GM18870 (cell line): Measurements from ENCODE around the gene CALR3.
"Not testable (repeated sequence)": the region's sequence is repeated elsewhere in the genome, so short reads cannot be mapped to it uniquely, and the experiment has no call there.

Source experiments
- ATAC-seq: cut with Tn5 transposase; IDR thresholded peaks from one replicate; pipeline ENCODE4 v1.9.1; 2021; ENCODE audit warnings: moderate library complexity; ENCODE audit not compliant: unreplicated experiment

Gene CALR3

DNA sequence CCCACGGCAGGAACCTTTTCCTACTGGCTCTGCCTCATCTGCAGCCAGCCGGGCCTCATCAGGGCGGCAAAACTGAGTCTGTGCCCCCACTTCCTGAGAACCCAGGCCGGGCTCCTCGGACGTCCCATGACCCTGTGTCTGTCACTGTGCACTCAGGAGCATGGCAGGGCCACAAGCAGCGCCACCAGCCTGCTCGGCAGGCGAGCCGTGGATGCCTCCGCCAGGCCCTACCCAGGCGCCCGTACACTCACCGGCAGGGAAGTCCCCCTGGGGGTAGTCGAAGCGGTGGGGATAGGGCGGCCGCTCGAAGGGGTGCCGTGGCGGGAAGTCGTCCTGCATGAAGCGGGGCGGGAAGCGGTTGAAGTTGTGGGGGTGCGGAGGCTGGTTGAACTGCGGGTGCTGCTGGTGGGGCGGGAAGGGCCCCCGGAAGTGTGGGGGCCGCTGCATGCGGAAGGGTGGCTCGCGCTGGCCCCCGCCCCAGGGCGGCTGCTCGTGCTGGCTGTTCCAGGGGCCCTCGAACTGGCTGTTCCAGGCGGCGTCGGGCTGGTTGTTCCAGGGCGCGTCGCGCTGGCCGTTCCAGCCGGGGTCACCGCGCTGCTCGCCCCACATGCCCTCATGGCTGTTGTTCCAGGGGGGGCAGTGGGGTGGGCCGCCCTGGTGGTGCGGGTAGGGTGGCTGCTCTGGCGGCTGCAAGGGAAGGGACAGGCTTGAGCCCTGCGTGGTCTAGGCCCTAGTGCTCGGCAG is 29.2 kb upstream of the CALR3 start:
- no peak for ATAC-seq

- ATAC-seq = no peak
Measured at GRCh38 chr19:16522559-16523377, 26.8 kb upstream of the CALR3 start.

GRCh38 chr19:16521715-16522289 is 25.8 kb upstream of the CALR3 start:
- ATAC-seq = no peak

DNA sequence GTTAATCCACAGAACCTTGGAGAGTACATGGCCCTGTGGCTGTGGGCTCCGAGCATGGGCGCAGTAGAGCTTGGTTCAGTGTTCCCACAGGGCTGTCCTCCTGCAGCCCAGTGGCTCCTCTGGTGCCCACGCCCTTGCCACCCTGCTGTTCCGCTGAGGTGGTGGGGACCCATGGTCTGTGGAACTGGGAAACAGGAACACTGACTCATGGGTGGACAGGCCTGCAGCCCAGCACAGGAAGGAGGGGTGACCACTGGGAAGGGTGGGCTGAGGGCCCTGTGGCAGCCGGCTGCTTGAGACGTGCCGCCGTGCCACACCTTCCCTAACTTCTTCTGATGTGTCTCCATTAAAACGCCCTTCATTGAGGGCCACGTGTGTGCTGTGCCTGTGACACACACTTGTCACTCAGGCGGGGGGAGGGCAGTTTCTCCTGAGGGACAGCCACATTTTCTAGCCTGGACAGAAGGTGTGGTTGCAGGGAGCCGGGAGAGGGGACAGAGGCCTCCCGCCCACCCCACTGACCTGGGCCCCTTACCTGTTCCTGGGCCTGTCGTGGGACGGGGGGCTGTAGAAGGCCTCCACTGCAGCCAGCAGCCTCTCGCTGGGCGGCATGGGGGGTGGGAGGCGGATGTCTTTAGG is 25.1 kb upstream of the CALR3 start:
- no peak for ATAC-seq

GRCh38 chr19:16520074-16520973 is 24.4 kb upstream of the CALR3 start:
- no peak for ATAC-seq

DNA sequence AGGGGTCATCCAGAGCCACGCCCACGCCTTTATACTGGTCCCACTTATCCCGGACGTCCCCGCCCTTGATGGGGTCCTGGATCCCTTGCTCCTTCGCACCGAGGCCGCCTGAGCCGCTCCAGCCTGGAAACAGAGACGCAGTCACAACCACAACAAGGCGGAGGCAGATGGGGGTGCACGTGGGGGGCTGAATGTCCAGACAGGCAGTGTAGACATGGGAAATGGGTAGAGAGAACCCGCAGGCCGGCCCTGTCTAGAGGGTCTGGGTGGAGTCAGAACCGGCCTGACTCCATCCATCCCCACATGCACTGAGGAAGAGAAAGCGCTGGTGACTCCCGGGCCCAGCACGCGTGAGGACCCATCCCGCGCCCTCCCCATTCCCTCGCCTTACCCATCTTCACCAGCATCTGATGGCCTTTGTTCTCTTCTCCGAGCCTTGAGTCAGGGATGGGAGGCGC is 23.3 kb upstream of the CALR3 start:
- no peak for ATAC-seq

GRCh38 chr19:16518483-16519229 is 22.7 kb upstream of the CALR3 start:
- no peak for ATAC-seq

DNA sequence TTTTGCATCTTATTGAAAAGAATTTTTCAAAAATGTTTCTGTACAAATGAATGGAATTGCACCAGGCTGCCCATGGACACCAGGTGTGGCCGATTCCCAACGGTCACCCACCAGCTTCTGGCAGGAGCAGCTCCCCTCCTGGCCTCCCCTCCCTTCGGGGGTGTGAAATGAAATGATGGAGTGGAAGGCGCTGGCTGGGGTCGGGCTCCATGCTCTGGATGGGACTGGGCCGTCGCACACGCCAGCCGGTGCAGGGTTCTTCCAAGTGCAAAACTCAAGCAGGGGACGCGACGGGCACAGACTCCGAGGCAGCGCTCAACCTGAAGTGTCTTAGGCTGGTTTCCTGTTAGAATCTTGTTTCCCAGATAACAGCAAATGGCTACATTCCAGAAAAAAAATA is 22.1 kb upstream of the CALR3 start:
- ATAC-seq = no peak

- ATAC-seq = no peak
Measured at GRCh38 chr19:16516923-16517610, 21.1 kb upstream of the CALR3 start.

DNA sequence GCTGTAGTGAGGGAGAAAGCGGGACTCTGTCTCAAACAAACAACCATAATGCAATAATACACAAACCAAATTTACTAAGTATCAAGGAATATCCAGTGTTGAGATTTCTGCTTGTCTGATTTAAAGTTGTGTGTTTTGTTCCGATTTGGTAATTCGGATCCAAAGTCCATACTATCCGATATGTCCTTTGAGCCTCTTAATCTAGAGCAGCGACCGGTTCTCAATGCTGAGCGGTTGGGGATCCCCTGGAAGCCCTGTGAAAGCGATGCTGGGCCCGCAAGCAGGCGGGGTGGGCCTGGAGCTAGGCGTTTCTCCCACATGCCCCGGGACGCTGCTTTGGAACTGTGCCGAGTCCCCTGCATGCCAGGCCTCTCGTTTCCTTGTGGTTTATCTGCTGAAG is 20.4 kb upstream of the CALR3 start:
- no peak for ATAC-seq

DNA sequence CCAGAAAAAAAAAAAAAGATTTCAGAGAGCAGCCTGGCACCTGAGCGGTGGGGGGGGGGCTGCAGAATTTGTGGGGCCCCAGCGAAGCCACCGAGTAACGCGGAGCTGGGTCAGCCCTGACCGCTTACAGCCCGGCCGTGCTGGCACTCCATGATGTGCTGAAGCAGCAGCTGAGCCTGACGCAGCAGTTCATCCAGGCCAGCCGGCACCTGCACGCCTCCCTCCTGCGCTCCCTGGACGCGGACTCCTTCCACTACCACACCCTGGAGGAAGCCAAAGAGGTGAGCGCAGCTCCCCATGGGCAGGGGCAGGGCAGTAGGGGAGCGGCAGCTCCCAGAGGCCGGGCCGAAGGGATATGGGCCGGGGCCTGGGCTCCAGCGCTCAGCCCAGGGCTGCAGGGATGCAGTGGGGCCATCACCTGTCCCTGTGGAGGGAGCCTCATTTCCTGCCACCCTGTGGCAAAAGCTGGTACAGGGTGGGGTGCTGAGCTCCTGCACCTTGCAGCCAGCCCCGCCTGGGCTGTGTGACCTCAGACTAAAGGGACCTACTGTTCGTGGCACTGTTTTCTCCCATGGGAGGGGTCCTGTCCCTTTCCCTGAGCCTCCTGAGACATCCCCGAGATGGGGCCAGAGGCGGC is 18.5 kb upstream of the CALR3 start:
- no peak for ATAC-seq

DNA sequence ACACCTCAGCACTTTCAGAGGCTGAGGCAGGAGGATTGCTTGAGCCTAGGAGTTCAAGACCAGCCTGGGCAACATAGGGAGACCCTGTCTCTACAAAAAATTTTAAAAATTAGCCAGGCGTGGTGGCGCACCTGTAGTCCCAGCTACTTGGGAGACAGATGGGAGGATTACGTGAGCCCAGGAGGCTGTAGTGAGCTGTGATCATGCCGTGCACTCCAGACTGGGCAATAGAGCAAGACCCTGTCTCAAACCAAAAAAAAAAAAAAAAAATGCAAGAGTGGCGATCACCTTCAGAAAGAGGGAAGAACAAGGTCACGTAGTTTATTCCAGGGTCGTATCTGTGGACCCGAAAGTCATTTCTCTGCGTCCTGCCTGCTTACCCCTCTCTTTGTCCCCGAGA is 16.6 kb upstream of the CALR3 start:
- not testable (repeated sequence) for ATAC-seq

- no peak for ATAC-seq
Measured at GRCh38 chr19:16509141-16510061, 13.4 kb upstream of the CALR3 start.

DNA sequence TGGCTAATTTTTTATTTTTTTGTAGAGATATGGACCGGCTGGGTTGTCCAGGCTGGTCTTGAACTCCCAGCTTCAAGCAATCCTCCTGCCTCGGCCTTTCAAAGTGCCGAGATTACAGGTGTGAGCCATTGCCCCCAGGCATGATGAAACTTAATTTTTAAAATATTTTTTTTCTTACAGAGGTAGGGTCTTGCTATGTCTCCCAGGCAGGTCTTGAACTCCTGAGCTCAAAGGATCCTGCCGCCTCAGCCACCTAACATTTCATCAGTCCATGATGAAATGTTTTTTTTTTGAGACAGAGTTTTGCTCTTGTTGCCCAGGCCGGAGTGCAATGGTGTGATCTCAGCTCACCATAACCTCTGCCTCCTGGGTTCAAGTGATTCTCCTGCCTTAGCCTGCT is 12.6 kb upstream of the CALR3 start:
- ATAC-seq = no peak

- no peak for ATAC-seq
Measured at GRCh38 chr19:16506961-16507360, 11.0 kb upstream of the CALR3 start.

DNA sequence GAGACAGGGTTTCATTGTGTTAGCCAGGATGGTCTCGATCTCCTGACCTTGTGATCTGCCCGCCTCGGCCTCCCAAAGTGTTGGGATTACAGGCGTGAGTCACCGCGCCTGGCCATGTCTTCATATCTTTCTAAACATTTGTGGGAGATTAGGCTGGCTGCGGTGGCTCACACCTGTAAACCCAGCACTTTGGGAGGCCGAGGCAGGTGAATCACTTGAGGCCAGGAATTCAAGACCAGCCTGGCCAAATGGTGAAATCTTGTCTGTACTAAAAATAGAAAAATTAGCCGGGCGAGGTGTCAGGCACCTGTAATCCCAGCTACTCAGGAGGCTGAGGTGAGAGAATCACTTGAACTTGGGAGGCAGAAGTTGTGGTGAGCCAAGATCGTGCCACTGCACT is 10.2 kb upstream of the CALR3 start:
- not testable (repeated sequence) for ATAC-seq

- no peak for ATAC-seq
Measured at GRCh38 chr19:16504271-16504670, 8.3 kb upstream of the CALR3 start.

DNA sequence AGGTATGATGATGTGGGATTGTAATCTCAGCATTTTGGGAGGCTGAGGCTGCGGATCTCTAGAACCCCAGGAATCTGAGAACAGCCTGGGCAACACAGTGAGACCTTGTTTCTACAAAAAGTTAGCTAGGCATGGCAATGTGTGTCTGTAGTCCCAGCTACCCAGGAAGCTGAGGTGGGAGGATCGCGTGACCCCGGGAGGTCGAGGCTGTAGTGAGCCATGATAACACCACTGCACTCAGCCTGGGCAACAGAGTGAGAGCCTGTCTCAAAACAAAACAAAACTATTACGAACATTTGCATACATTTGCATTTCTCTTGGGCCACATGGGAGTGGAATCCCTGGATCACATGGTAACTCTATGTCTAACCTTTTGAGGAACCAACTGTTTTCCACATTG is 1.9 kb upstream of the CALR3 start:
- no peak for ATAC-seq
